ENCODE results near the gene ZNF518B. TPM values are rescaled to one million over a fixed set of nuclear protein-coding genes. Genes with fewer than 3 reads are reported as not detected.

ZNF518B gene
- total and polyA plus RNA-seq, 9 of the 15 experiments (the other 6 are each of a cell fraction or from before 2014, with no cell fraction given): 13.1 to 48.9 (median 37.5) TPM

GRCh38 chr4:10403633-10404445, 53.4 kb downstream of the ZNF518B start (continued):
- peak; percentile 96 for TF ChIP-seq REST (IDR thresholded peaks at IDR 0.05; ENCODE audit: borderline replicate concordance)
- TF ChIP-seq REST (CRISPR knock-in tag; IDR thresholded peaks at IDR 0.05; ENCODE audit: low read depth): no peak
- TF ChIP-seq KAT8 (IDR thresholded peaks at IDR 0.05; ENCODE audit: low read depth): no peak
- TF ChIP-seq HDGF (IDR thresholded peaks at IDR 0.05): peak; percentile 64; the same call in 1 of the 2 replicates
- no peak for TF ChIP-seq STAG1 (CRISPR knock-in tag; IDR thresholded peaks at IDR 0.05; ENCODE audit: borderline replicate concordance)

Measured in K562 (cell line).